ENCODE measurements around the gene RBMS1.
A peak's percentile ranks its signal among the peaks of the same experiment; 100 is the strongest.
"Not testable (repeated sequence)": the region's sequence is repeated elsewhere in the genome, so short reads cannot be mapped to it uniquely, and the experiment has no call there.

The RBMS1 gene

DNA sequence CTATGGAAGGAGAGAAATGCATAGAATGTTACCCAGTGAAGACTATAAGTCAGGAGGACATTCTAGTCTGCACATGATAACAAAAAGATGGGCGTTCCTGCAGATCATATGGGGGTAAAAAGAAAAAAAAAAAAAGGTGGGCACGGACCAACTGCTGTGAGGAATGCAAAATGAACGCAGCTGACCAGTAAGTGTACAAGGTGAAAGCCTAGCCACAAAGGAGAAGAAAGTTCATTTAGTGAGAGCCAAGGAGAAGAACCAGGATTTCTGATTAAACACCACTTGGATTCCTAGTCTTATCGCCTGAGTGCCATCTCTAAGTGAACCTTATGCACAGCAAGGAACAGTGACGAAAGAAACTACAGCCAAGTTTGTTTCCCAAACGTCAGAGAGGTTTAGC is 26.5 kb downstream of the RBMS1 start:
- no peak for DNase-seq

DNA sequence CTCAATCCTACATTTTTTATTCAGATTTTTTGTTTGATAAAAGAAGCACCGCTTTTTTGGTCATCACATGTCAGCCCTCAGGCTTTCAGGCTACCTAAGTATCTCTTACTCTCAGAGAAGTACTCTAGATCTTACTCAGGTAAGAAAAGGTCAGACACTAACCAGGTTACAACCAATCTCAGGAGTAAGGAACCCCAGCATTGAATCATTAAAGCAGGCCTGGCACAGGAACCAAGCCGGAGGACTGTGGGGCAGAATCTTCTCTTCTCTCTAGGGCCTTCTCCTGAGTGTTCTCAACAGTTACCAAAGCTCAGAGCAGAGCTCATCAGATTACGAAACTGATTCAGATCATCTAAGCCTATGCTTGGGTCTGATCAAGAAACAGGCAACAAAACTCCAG is 28.2 kb downstream of the RBMS1 start:
- DNase-seq = no peak

- no peak for DNase-seq
Observed at GRCh38 chr2:160465002-160465401, 28.6 kb downstream of the RBMS1 start.

GRCh38 chr2:160464017-160464416 is 29.6 kb downstream of the RBMS1 start:
- no peak for DNase-seq

- DNase-seq = no peak
Observed at GRCh38 chr2:160463245-160463644, 30.4 kb downstream of the RBMS1 start.

DNA sequence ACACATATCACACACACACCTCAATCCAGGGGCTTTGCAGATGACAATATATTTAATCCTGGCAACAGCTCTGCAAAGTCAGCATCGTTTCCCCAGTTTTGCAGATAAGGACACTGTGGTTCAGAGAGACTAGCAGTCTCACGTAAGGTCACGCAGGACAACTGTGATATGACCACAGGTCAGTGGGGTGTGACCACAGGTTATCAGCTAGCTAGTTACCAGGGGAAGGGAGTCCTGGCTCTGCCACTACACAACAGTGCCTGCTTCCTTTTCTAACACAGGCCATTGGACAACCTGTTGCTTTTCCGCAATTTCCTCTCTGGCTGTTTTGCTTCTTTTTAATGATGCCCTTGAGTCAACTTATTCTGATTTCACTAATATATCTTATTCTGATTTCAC is 33.3 kb downstream of the RBMS1 start:
- DNase-seq = no peak

- DNase-seq = no peak
Observed at GRCh38 chr2:160459538-160460332, 33.9 kb downstream of the RBMS1 start.

DNA sequence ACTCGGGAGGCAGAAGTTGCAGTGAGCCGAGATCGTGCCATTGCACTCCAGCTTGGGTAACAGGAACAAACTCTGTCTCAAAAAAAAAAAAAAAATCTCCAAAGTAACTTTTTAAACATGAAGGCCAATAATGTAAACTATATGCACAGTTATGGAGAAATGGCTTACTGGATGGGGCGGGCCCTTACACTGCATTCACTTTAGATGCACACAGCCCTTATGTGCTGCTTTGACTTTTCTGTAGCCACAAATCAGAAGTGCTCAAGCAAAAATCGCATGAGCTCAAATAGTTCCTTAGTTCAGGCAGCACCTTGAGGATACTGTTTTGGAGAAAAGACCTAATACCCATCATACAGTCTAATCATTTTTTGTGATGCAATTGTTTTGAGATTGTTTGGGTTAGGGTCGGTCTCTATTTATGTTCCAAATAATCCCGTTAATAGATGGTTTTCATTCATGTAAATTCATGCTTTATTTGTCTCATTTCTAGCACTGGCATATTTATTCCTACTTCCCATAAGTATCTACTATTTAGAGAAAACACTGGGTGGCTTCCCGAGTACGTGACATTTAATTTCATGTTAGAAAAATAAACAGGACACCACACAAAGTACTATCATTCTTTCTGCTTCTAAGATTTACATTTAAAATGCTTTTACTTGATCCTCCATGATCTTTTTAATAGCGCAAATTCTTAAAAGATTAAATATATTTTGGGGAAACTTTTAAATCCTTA is 34.7 kb downstream of the RBMS1 start:
- no peak for DNase-seq

DNA sequence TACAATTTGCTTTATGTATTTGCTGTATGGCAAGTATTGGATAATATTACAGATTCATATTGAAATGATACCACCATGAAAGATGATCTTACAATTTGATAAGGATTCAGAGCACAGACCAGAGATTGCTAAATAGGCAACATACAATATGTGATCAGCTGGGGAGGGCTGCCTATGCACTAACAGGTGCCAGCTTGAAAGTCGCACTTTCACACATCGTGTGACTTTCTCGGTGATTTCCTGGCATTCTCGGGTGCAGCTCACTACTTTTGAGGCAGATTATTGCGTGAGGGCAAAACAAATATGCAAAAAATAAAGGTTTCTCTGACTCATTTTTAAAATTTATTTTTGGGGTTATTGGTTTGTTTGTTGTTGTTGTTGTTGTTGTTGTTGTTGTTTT is 36.0 kb downstream of the RBMS1 start:
- peak in 1 of 2 donors; percentile 22 for DNase-seq

DNA sequence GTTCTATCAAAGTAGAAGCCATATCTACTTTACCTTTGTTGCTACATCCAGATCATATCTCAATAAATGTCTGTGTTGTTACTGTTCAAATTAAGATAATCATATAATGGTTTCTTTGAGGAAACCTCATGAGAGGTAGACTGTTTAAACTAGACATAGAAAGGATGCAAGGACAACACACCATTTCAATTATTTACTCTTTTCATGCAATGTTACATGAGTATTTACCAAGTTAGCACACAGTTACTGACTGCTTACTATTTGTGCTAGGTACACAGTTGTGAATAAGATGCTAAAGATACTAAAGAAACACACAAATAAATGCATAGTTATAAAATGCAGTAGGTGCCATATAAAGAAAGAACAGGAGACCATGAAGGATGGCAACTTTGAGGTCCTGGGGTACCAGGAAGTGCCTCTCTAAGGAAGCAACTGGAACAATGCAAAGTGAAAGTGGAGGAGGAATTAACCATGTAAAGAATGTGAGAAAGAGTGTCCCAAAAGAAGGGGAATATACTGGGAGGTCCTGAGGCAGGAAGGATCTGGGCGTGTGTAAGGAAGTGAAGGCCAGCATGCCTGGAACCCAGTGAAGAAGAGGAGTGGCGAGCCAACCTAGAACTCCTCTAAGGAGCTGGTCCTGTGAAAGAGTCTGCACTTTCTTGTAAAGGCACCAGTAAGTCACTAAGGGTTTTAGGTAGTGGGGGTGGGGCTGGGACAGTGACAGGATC is 39.4 kb downstream of the RBMS1 start:
- no peak for DNase-seq

DNA sequence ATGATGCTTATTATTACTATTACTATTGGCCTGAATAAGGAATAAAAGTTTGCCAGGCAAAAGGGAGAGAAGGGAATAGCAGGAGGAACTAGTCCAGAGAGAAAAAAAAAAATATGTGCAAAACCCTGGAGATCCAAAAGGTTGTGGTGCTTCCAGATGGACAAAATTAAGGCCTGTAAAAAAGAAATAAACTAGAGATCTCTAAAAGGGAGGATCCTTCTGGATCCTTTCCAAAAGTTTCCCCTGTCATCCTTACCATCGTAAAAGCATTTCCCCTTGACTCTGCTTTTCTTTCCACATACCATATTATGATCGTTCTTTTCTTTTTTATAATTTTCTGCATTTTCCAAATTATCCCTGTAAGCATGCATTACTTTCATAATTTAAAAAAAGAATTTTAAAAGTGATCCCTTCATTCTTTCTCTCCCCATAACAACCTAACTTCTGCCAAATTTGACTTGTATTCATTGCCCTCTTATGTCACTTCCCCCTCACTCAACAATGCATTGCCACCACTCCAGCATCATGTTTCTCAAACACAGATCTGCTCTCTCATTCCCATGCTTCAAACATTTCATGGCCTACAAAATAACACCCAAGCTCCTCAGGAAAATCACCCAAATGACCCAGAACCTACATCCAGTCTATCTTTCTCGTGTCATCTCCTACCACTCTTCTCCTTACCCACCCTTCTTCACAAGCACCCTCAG is 40.3 kb downstream of the RBMS1 start:
- DNase-seq = no peak

GRCh38 chr2:160450486-160450885 is 43.1 kb downstream of the RBMS1 start:
- DNase-seq = no peak

GRCh38 chr2:160448821-160449220 is 44.8 kb downstream of the RBMS1 start:
- DNase-seq = not testable (repeated sequence)

- no peak for DNase-seq
Observed at GRCh38 chr2:160445673-160446072, 47.9 kb downstream of the RBMS1 start.

GRCh38 chr2:160442603-160443002 is 51.0 kb downstream of the RBMS1 start:
- DNase-seq = no peak

DNA sequence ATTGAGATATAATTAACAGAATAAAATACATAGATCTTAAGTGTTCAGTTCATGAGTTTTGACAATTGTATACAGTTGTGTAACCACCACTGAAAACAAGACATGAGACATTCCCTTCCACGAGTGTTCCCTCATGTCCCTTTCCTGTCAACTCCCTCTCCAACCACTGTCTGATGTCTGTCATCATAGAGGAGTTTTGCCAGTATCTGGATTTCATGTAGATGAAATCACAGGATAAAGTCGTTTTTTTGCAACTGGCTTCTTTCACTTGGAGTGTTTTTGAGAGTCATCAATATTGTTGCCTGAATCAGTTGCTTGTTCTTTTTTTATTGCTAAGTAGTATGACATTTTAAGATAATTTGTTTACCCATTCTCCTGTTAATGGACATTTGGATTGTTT is 52.7 kb downstream of the RBMS1 start:
- no peak for DNase-seq

DNA sequence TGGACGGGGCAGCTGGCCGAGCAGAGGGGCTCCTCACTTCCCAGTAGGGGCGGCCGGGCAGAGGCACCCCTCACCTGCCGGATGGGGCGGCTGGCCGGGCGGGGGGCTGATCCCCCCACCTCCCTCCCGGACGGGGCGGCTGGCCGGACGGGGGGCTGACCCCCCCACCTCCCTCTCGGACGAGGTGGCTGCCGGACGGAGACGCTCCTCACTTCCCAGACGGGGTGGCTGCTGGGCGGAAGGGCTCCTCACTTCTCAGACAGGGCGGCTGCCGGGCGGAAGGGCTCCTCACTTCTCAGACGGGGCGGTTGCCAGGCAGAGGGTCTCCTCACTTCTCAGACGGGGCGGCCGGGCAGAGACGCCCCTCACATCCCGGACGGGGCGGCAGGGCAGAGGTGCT is 54.6 kb downstream of the RBMS1 start:
- DNase-seq = not testable (repeated sequence)

DNA sequence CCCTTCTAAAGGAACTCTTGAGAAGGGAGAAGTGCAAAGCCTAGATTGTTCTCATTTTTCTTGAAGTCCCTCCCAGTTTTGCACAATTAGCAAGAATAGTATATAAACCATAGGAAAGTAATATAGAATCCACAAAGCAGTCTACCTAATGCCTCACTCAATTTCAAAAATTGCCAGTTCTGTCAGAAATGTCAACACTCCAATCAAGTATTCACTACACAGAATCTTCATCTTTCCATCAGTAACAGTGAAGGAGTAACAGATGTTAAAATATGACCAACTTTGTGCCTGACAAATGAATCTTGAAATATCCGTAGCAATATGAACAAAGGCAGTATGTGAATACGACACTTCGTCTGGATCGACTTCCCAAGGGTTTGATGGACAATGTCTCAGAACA is 56.3 kb downstream of the RBMS1 start:
- DNase-seq = no peak

DNA sequence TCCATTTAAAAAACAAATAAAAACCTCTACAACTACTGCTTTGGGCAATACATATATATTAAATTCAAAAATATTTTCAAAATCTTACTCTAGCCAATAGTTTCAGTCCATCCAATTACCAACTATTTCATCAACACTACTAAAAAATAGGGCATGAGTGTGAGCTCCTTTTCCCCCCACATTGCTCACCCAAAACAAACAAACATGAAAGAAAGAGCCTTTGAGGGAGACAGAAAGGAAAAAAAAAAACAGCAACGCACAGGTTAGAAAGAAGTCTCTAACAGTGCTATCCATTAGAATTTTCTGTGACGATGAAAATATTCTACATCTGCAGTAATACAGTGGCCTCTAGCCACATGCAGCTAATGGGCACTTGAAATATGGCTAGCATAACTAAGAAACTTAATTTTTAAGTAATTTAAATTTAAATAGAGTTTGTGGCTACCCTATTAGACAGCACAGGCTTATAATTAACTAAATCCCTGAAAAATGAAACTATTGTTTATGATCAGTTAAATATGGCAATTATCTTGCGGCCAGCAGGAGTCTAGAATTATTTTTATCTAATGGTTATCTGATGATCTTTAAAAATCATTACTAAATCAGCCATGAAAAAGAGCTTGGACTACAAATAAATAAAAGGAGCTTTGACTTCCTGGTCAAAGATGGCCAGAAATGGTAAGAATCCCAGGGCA is 59.2 kb downstream of the RBMS1 start:
- DNase-seq = no peak

GRCh38 chr2:160433466-160434140 is 60.0 kb downstream of the RBMS1 start:
- no peak for DNase-seq

- DNase-seq = no peak
Observed at GRCh38 chr2:160432633-160433032, 61.0 kb downstream of the RBMS1 start.

DNA sequence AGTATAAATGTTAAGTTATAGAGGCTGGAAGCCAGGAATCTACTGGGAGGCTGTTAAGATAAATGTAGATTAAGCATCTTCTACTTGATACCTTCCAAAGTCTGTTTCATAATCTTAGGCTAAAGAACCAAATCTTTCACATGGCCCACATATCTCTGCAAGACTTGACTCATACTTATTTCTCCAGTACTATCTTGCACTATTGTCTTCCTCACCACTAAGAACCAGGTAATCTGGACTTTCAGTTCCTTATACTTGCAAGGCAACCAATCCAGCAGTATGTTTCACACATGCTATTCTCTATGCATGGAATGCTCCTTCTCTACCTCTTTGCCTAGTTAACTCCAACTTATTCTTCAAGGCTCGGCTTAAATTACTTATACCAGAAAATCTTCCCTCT is 62.2 kb downstream of the RBMS1 start:
- no peak for DNase-seq
